ENCODE measurements around the gene MRGPRX2.

Gene MRGPRX2

GRCh38 chr11:19049351-19049750 is 11.2 kb downstream of the MRGPRX2 start:
- Histone ChIP-seq H3K4me1 (ENCODE audit: low read length) (no peaks in the 10 kb centered on the region), H3K36me3 (replicated peaks; ENCODE audit: low read depth, low read length) (no peaks in the 10 kb centered on the region), H4K20me1 (ENCODE audit: insufficient read depth, low read length) (no peaks in the 10 kb centered on the region), H3K27me3 (ENCODE audit: low read depth, low read length) (peaks cover 18% of the 10 kb centered on the region), H3K4me3 (ENCODE audit: low read length) (no peak overlapping the region), H2AFZ (ENCODE audit: low read depth, low read length) (no peak overlapping the region), H3K79me2 (ENCODE audit: low read length) (no peaks in the 10 kb centered on the region), H3K9ac (ENCODE audit: low read length) (no peak overlapping the region), H3K9me3 (ENCODE audit: insufficient read depth, low read length) (no peaks in the 10 kb centered on the region), H3K27ac (ENCODE audit: low read length) (no peak overlapping the region), H3K4me2 (ENCODE audit: low read length) (no peak overlapping the region)
- TF ChIP-seq EZH2phosphoT487 (IDR thresholded peaks at IDR 0.05; ENCODE audit: low read depth), result no peak
- TF ChIP-seq CTCF (IDR thresholded peaks at IDR 0.05; ENCODE audit: low read depth, low read length), result no peak

GRCh38 chr11:19040051-19040450 is 20.5 kb downstream of the MRGPRX2 start:
- Histone ChIP-seq H3K79me2 (ENCODE audit: low read length) (no peaks in the 10 kb centered on the region), H3K4me2 (ENCODE audit: low read length) (no peak overlapping the region), H3K9ac (ENCODE audit: low read length) (no peak overlapping the region), H3K36me3 (replicated peaks; ENCODE audit: low read depth, low read length) (no peaks in the 10 kb centered on the region), H3K4me3 (ENCODE audit: low read length) (no peak overlapping the region), H4K20me1 (ENCODE audit: insufficient read depth, low read length) (no peaks in the 10 kb centered on the region), H2AFZ (ENCODE audit: low read depth, low read length) (no peak overlapping the region), H3K27me3 (ENCODE audit: low read depth, low read length) (peaks cover 21% of the 10 kb centered on the region; the same call in 1 of the 2 replicates), H3K27ac (ENCODE audit: low read length) (no peak overlapping the region), H3K4me1 (ENCODE audit: low read length) (no peaks in the 10 kb centered on the region), H3K9me3 (ENCODE audit: insufficient read depth, low read length) (no peaks in the 10 kb centered on the region)
- no peak for TF ChIP-seq EZH2phosphoT487 (IDR thresholded peaks at IDR 0.05; ENCODE audit: low read depth)
- TF ChIP-seq CTCF (IDR thresholded peaks at IDR 0.05; ENCODE audit: low read depth, low read length), result no peak

GRCh38 chr11:19039409-19039808 is 21.1 kb downstream of the MRGPRX2 start:
- Histone ChIP-seq H3K9ac (ENCODE audit: low read length) (no peak overlapping the region), H3K4me2 (ENCODE audit: low read length) (no peak overlapping the region), H3K4me3 (ENCODE audit: low read length) (no peak overlapping the region), H3K27me3 (ENCODE audit: low read depth, low read length) (peaks cover 24% of the 10 kb centered on the region; the same call in 1 of the 2 replicates), H3K27ac (ENCODE audit: low read length) (no peak overlapping the region), H4K20me1 (ENCODE audit: insufficient read depth, low read length) (no peaks in the 10 kb centered on the region), H3K36me3 (replicated peaks; ENCODE audit: low read depth, low read length) (no peaks in the 10 kb centered on the region), H3K9me3 (ENCODE audit: insufficient read depth, low read length) (no peaks in the 10 kb centered on the region), H3K4me1 (ENCODE audit: low read length) (no peaks in the 10 kb centered on the region), H2AFZ (ENCODE audit: low read depth, low read length) (no peak overlapping the region), H3K79me2 (ENCODE audit: low read length) (no peaks in the 10 kb centered on the region)
- TF ChIP-seq EZH2phosphoT487 (IDR thresholded peaks at IDR 0.05; ENCODE audit: low read depth) (no peak), CTCF (IDR thresholded peaks at IDR 0.05; ENCODE audit: low read depth, low read length) (no peak)

GRCh38 chr11:19032990-19033389 is 27.5 kb downstream of the MRGPRX2 start:
- H3K79me2 ChIP-seq (ENCODE audit: low read length), result no peaks in the 10 kb centered on the region
- H3K27ac ChIP-seq (ENCODE audit: low read length), result no peak overlapping the region
- no peak overlapping the region for H3K4me2 ChIP-seq (ENCODE audit: low read length)
- H3K9me3 ChIP-seq (ENCODE audit: insufficient read depth, low read length), result no peaks in the 10 kb centered on the region
- H3K36me3 ChIP-seq (replicated peaks; ENCODE audit: low read depth, low read length), result no peaks in the 10 kb centered on the region
- H3K27me3 ChIP-seq (ENCODE audit: low read depth, low read length), result peaks cover 22% of the 10 kb centered on the region; the same call in 1 of the 2 replicates
- no peak overlapping the region for H2AFZ ChIP-seq (ENCODE audit: low read depth, low read length)
- H3K4me3 ChIP-seq (ENCODE audit: low read length), result no peak overlapping the region
- TF ChIP-seq EZH2phosphoT487 (IDR thresholded peaks at IDR 0.05; ENCODE audit: low read depth) (no peak), CTCF (IDR thresholded peaks at IDR 0.05; ENCODE audit: low read depth, low read length) (no peak)
- H3K9ac ChIP-seq (ENCODE audit: low read length), result no peak overlapping the region
- H4K20me1 ChIP-seq (ENCODE audit: insufficient read depth, low read length), result no peaks in the 10 kb centered on the region
- H3K4me1 ChIP-seq (ENCODE audit: low read length), result no peaks in the 10 kb centered on the region

Measured in OCI-LY3 (cell line).